HepG2 (cell line): ENCODE measurements around the gene TMEM255B. TPM values are rescaled to one million over a fixed set of nuclear protein-coding genes. Genes with fewer than 3 reads are reported as not detected.
A peak's percentile ranks its signal among the peaks of the same experiment; 100 is the strongest.

Experiments
- CREM ChIP-seq, 2 experiments: sonication (generic) in 1 of 2; formaldehyde crosslinking in 1 of 2; IDR thresholded peaks; 2 replicates each; pipeline versions ENCODE4 v1.4.0 to v1.6.1; 2016 to 2020; ENCODE audit warnings: antibody characterized with exemption in 1 of 2, mild to moderate bottlenecking in 1 of 2, missing genetic modification reagents in 1 of 2
- ELF1 ChIP-seq: sonication (generic); formaldehyde crosslinking; IDR thresholded peaks from 2 replicates; pipeline ENCODE4 v1.4.0; 2020; ENCODE audit warnings: missing genetic modification reagents
- GFI1 ChIP-seq: sonication (generic); formaldehyde crosslinking; IDR thresholded peaks from 2 replicates; pipeline ENCODE4 v1.5.0; 2020; ENCODE audit warnings: missing genetic modification reagents, mild to moderate bottlenecking, borderline replicate concordance
- HCFC1 ChIP-seq: fragments of 150-350 bp; IDR thresholded peaks from 2 replicates; pipeline ENCODE4 v1.6.1; 2014; ENCODE audit warnings: low read depth, low read length
- KAT2B ChIP-seq: fragments of 150-350 bp; IDR thresholded peaks from 2 replicates; pipeline ENCODE4 v1.6.1; 2014; ENCODE audit warnings: low read depth, low read length, borderline replicate concordance
- KMT2A ChIP-seq: sonication (generic); formaldehyde crosslinking; IDR thresholded peaks from 2 replicates; pipeline ENCODE4 v1.4.0; 2020; ENCODE audit warnings: missing genetic modification reagents
- MAFG ChIP-seq: sonication (generic); formaldehyde crosslinking; IDR thresholded peaks from 2 replicates; pipeline ENCODE4 v1.5.1; 2020; ENCODE audit warnings: mild to moderate bottlenecking, missing genetic modification reagents
- SP1 ChIP-seq, 2 experiments: fragments of 450-650 bp in 1 of 2; sonication (generic) in 1 of 2; formaldehyde crosslinking in 1 of 2; IDR thresholded peaks; 2 replicates each; pipeline versions ENCODE4 v1.4.0 to v1.6.1; 2016 to 2020; ENCODE audit warnings: missing genetic modification reagents in 1 of 2
- SRSF9 ChIP-seq: fragments of 200-400 bp; formaldehyde crosslinking; IDR thresholded peaks from 2 replicates; pipeline ENCODE4 v1.6.1; 2018; ENCODE audit warnings: borderline replicate concordance, mild to moderate bottlenecking, low read depth, low read length; ENCODE audit not compliant: insufficient read depth, poor library complexity, severe bottlenecking
- TBX3 ChIP-seq: fragments of 450-650 bp; IDR thresholded peaks from 2 replicates; pipeline ENCODE4 v1.6.1; 2017; ENCODE audit warnings: antibody characterized with exemption, mild to moderate bottlenecking, inconsistent platforms, borderline replicate concordance
- ZNF101 ChIP-seq: sonication (generic); formaldehyde crosslinking; IDR thresholded peaks from 2 replicates; pipeline ENCODE4 v1.4.0; 2020; ENCODE audit warnings: mild to moderate bottlenecking, low read depth, missing genetic modification reagents, borderline replicate concordance
- ZNF496 ChIP-seq: sonication (generic); formaldehyde crosslinking; IDR thresholded peaks from 2 replicates; pipeline ENCODE4 v1.8.1; 2023; ENCODE audit warnings: mild to moderate bottlenecking, moderate library complexity, missing genetic modification reagents; ENCODE audit not compliant: insufficient replicate concordance
- ZNF629 ChIP-seq: sonication (generic); formaldehyde crosslinking; conservative IDR thresholded peaks from 2 replicates; pipeline ENCODE4 v1.5.0; 2020; ENCODE audit warnings: missing genetic modification reagents
- polyA plus RNA-seq, 8 experiments: library from polyadenylated mRNA; depleted of rRNA in 3 of 8; stranded (reverse) in 7 of 8; unstranded in 1 of 8; fragments of >200 nt; fragmentation: Illumina TruSeq in 4 of 8; extraction: Trizol in 4 of 8; gene quantifications; 2 replicates each; pipeline versions ENCODE4 v1.2.1 to v1.2.3, GENCODE V29; 2011 to 2016; ENCODE audit warnings: low read depth in 4 of 8, missing spikeins in 1 of 8, mixed read lengths in 1 of 8; ENCODE audit not compliant: insufficient read depth in 1 of 8
- total RNA-seq, 5 experiments: library from RNA; depleted of rRNA; stranded (reverse); fragments of >200 nt; fragmentation: Illumina TruSeq; extraction: Trizol; gene quantifications; 2 replicates each; pipeline ENCODE4 v1.2.3, GENCODE V29; 2016; ENCODE audit warnings: low read depth in 1 of 5
- TF ChIP-seq, protein P1 (sequence below): sonication (generic); formaldehyde crosslinking; IDR thresholded peaks from 2 replicates; pipeline ENCODE4 v1.4.0; 2020; ENCODE audit warnings: mild to moderate bottlenecking, missing genetic modification reagents, borderline replicate concordance
- TF ChIP-seq, protein P2 (sequence below): sonication (generic); formaldehyde crosslinking; conservative IDR thresholded peaks from 2 replicates; pipeline ENCODE4 v1.8.1; 2023; ENCODE audit warnings: missing genetic modification reagents
- TF ChIP-seq, protein P3 (sequence below): sonication (generic); formaldehyde crosslinking; IDR thresholded peaks from 2 replicates; pipeline ENCODE4 v1.5.0; 2020; ENCODE audit warnings: mild to moderate bottlenecking, missing genetic modification reagents, moderate library complexity
- TF ChIP-seq, protein P4 (sequence below): sonication (generic); formaldehyde crosslinking; IDR thresholded peaks from 2 replicates; pipeline ENCODE4 v1.4.0; 2020; ENCODE audit warnings: missing genetic modification reagents, mild to moderate bottlenecking, borderline replicate concordance

TMEM255B gene
- total and polyA plus RNA-seq, 2 of the 13 experiments (the other 11 are each of a cell fraction or from before 2014, with no cell fraction given): not detected

DNA sequence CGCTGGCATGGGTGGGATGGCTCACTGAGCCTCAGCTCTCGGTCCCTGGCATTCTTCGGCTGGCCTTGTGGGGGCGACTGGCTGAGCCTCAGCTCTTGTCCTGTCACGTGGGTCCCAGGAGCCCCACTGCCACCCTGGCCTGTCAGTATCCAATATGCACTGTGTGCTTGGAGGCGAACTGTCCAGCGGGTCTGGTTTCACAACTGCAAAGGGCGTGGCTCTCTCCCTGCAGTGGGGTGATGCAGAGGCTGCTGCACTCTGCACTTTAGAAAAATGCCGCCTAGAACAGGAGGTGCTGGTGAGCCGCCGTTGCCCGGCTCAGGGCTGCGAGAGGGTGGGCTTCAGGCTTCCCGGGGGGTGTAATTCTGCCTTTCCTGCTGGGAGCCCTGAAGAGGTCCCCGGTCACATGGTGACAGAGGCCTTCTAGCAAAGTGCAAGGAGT is 17.0 kb upstream of the TMEM255B start (continued):
- TF ChIP-seq, protein P1, sequence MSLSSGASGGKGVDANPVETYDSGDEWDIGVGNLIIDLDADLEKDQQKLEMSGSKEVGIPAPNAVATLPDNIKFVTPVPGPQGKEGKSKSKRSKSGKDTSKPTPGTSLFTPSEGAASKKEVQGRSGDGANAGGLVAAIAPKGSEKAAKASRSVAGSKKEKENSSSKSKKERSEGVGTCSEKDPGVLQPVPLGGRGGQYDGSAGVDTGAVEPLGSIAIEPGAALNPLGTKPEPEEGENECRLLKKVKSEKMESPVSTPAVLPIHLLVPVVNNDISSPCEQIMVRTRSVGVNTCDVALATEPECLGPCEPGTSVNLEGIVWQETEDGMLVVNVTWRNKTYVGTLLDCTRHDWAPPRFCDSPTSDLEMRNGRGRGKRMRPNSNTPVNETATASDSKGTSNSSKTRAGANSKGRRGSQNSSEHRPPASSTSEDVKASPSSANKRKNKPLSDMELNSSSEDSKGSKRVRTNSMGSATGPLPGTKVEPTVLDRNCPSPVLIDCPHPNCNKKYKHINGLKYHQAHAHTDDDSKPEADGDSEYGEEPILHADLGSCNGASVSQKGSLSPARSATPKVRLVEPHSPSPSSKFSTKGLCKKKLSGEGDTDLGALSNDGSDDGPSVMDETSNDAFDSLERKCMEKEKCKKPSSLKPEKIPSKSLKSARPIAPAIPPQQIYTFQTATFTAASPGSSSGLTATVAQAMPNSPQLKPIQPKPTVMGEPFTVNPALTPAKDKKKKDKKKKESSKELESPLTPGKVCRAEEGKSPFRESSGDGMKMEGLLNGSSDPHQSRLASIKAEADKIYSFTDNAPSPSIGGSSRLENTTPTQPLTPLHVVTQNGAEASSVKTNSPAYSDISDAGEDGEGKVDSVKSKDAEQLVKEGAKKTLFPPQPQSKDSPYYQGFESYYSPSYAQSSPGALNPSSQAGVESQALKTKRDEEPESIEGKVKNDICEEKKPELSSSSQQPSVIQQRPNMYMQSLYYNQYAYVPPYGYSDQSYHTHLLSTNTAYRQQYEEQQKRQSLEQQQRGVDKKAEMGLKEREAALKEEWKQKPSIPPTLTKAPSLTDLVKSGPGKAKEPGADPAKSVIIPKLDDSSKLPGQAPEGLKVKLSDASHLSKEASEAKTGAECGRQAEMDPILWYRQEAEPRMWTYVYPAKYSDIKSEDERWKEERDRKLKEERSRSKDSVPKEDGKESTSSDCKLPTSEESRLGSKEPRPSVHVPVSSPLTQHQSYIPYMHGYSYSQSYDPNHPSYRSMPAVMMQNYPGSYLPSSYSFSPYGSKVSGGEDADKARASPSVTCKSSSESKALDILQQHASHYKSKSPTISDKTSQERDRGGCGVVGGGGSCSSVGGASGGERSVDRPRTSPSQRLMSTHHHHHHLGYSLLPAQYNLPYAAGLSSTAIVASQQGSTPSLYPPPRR (CRISPR knock-in tag): no peak
- TF ChIP-seq KMT2A (CRISPR knock-in tag): no peak
- TF ChIP-seq KAT2B: no peak
- TF ChIP-seq MAFG (CRISPR knock-in tag): no peak
- TF ChIP-seq CREM (IDR thresholded peaks at IDR 0.05): no peak
- TF ChIP-seq CREM (CRISPR knock-in tag; IDR thresholded peaks at IDR 0.05): no peak
- TF ChIP-seq SRSF9: no peak
- TF ChIP-seq, protein P2, sequence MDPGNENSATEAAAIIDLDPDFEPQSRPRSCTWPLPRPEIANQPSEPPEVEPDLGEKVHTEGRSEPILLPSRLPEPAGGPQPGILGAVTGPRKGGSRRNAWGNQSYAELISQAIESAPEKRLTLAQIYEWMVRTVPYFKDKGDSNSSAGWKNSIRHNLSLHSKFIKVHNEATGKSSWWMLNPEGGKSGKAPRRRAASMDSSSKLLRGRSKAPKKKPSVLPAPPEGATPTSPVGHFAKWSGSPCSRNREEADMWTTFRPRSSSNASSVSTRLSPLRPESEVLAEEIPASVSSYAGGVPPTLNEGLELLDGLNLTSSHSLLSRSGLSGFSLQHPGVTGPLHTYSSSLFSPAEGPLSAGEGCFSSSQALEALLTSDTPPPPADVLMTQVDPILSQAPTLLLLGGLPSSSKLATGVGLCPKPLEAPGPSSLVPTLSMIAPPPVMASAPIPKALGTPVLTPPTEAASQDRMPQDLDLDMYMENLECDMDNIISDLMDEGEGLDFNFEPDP: no peak
- no peak for TF ChIP-seq ZNF101 (CRISPR knock-in tag)
- TF ChIP-seq ZNF496 (CRISPR knock-in tag): no peak
- no peak for TF ChIP-seq TBX3
- no peak for TF ChIP-seq SP1 (IDR thresholded peaks at IDR 0.05)
- TF ChIP-seq SP1 (CRISPR knock-in tag; IDR thresholded peaks at IDR 0.05): peak; percentile 23; the same call in 1 of the 2 replicates
- TF ChIP-seq ZNF629 (CRISPR knock-in tag): no peak; the same call in 1 of the 2 replicates
- no peak for TF ChIP-seq GFI1 (CRISPR knock-in tag)
- TF ChIP-seq, protein P3, sequence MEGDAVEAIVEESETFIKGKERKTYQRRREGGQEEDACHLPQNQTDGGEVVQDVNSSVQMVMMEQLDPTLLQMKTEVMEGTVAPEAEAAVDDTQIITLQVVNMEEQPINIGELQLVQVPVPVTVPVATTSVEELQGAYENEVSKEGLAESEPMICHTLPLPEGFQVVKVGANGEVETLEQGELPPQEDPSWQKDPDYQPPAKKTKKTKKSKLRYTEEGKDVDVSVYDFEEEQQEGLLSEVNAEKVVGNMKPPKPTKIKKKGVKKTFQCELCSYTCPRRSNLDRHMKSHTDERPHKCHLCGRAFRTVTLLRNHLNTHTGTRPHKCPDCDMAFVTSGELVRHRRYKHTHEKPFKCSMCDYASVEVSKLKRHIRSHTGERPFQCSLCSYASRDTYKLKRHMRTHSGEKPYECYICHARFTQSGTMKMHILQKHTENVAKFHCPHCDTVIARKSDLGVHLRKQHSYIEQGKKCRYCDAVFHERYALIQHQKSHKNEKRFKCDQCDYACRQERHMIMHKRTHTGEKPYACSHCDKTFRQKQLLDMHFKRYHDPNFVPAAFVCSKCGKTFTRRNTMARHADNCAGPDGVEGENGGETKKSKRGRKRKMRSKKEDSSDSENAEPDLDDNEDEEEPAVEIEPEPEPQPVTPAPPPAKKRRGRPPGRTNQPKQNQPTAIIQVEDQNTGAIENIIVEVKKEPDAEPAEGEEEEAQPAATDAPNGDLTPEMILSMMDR: peak; percentile 71
- no peak for TF ChIP-seq HCFC1
- TF ChIP-seq ELF1 (CRISPR knock-in tag): no peak
- TF ChIP-seq, protein P4, sequence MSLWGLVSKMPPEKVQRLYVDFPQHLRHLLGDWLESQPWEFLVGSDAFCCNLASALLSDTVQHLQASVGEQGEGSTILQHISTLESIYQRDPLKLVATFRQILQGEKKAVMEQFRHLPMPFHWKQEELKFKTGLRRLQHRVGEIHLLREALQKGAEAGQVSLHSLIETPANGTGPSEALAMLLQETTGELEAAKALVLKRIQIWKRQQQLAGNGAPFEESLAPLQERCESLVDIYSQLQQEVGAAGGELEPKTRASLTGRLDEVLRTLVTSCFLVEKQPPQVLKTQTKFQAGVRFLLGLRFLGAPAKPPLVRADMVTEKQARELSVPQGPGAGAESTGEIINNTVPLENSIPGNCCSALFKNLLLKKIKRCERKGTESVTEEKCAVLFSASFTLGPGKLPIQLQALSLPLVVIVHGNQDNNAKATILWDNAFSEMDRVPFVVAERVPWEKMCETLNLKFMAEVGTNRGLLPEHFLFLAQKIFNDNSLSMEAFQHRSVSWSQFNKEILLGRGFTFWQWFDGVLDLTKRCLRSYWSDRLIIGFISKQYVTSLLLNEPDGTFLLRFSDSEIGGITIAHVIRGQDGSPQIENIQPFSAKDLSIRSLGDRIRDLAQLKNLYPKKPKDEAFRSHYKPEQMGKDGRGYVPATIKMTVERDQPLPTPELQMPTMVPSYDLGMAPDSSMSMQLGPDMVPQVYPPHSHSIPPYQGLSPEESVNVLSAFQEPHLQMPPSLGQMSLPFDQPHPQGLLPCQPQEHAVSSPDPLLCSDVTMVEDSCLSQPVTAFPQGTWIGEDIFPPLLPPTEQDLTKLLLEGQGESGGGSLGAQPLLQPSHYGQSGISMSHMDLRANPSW: no peak
